ENCODE data around the gene GAS6.
"Not testable (repeated sequence)": the region's sequence is repeated elsewhere in the genome, so short reads cannot be mapped to it uniquely, and the experiment has no call there.

Gene GAS6

DNA sequence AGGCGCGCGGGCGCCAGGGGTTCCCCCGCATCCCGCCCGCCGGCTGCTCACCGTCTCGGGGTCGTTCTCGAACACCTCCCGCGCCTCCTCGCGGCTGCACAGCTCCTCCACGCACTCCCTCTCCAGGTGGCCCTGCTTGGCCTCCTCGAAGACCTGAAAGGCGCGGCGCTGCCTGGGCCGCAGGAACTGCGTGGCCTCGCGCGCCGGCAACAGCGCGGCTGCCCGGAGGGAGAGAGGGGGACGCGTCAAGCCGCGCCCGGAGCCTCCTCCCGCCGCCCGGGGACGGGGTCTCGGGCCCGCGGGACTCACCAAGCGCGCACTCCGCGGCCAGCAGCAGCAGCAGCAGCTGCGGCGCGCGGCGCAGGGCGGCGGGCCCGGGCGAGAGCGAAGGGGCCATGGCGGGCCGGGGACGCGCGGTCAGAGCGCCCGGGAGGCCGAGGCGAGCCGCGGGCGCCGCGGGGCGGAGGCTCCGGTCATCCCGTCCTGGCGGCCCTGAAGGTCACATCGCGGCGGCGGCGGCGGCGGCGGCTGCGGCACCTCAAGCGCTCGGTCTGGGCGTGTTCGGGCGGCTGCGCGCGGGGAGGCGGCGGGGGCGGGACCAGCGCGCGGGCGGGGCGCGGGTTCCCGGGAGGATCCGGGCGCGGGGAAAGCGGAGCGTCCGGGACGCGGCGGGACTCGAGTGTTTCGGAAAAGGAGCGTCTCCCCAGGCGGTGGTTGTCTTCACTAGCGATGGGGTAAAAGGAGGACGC lies at the start of gene GAS6:
Gene GAS6 (minus strand): TSS at position 553 of the 749 bp plus-strand sequence. CDS start 156 bp downstream, at position 397.
- DNase-seq: peak in 26 of 56 donors; percentile 15 to 73 (median 38)

DNA sequence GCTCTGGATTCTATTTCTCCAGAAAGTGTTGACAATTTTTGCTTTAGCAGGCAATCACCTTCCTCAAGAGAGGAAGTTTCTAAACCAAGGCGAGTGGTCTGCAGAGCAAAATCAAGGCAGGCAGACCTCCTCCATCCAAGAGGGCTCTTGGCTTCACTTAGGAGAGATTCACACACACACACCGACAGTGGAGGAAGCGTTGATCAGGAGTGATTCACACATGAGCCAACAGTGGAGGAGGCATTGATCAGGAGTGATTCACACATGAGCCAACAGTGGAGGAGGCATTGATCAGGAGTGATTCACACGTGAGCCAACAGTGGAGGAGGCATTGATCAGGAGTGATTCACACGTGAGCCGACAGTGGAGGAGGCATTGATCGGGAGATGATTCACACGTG lies 49.5 kb upstream of the GAS6 start:
- DNase-seq: not testable (repeated sequence)

DNA sequence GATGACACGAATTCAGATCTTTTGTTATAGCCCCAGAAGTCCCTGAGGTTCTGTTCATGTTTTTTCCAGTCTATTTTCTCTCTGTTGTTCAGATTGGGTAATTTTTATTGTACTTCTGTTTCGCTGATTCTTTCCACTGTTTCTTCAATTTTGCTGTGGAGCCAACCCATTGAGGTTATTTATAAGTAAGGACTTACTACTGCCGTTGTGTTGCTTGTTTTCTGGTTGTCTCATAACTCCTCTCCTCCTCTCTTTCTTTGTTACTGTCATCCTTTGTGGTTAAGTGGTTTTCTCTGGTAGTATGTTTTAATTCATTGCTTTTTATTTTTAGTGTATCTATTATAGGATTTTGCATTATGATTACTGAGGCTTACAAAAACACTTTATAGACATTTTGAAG lies 48.7 kb upstream of the GAS6 start:
- DNase-seq: no peak

DNA sequence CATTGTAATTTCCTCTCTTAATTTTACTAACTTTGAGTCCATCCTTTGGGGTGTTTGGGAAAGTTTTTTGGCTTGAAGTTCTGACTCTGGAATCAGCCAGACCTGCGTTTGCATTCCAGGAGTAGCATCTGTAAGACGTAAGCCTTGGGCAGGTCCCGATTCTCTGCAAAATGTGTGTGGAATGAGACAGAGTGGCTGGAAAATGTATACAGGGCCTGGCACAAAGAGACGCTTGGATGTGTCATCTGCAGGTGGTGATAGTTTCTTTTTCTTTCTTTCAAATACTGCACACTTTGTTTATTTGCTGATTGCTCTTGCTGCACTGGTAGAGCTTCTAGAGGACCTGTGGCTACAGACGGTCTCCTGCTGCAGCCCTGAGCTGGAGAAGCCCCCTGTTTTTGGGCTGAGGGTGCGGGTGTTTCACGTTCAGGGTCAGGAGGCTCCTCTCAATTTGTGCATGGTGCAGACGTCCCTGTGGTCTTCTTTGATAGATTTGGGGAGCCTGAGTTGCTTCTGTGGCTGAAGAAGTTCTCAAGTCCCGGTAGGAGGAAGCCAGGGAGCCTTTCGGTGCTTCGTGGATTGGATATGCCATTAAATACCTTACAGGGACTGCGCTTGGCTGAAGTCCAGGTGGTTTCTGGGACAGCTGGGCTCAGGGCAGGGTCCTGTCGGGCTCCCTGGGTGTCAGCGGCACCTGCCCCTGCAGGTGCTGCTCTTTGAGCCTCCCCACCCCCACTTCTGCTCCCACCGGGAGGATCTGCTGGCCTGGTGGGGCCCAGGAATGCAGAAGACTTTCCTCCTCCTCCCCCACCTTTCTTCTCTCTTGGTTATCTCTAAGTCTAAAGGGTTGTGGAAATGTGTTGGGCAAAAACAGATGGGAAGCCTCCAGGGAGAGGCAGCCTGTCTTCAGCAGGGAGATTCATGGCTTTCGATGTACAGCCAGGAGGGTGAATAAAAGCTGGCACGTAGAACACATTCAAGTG lies 44.0 kb upstream of the GAS6 start:
- DNase-seq: no peak

DNA sequence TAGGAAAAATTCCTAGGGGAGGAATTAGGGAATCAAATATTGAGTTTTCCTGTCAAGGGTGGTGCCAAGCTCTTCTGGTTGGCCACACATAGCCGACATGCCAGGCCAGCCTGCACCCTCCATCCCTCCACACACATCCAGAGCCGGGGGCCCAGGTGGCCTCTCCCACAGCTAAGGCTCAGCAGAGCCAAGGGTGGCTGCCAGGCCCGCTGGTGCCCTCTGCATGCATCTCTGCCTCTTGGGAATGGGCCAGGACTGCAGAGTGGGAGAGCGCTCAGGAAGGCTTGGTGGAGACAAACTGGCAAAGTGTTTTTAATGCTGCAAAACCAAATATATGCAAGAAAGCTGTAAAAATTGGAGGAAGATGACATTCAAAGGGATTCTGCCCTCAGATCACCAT lies 42.7 kb upstream of the GAS6 start:
- peak in 5 of 56 donors; percentile 8 to 40 (median 22) for DNase-seq

DNA sequence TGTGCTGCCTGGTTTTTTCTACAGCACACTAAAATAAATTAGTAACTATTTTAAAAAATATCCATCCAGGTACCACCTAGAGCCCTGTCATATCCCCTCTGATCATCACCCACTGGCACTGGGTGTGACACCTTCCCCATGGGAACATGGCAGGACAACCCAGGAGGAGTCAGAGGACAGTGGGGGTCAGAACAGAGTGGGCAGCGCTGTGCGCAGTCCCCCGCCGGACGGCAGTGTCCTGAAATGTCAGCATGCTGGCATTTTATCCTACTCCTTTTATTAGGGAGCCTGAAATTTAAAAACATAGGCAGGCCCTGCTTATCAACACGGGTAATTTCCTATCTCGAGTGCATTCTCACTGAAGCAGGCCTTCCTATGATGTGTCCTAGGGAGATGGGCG lies 42.1 kb upstream of the GAS6 start:
- no peak for DNase-seq

DNA sequence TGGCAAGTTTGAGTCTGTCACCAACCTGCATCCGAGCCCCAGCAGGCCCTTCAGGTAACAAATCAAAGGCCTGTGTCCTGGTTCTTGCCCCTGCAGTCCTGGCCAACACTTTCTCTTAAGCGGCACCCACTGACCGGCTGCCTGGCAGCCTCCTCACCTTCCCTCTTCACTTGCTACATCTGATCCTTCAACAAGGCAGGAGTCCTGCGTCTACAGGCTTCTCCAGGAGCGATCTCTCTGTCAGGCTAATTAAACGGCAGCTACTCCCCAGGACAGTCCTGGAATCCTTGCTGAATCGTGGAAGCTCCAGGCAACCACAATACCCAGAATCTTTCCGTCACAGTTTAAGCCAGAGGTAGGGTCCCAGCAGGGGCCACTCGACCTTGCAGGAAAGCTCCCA lies 41.1 kb upstream of the GAS6 start:
- no peak for DNase-seq

DNA sequence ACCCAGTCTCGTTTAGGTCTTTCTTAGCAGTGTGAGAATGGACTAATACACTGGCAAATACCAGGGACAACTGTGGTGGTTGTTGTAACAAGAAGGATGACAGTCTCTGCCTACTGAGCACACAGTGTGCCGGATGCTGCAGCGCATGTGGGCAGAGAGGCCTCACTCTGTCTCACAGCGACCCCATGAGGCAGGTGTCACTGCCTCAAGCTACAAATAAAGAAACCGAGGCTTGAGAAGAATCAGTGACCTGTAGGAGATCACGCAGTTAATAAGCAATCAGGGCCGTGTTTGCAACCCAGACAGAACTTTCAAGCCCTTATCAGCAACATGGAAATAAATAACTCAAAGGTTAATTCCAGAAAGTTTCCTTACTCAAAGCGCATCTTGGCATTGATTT lies 40.5 kb upstream of the GAS6 start:
- DNase-seq: peak in 12 of 56 donors; percentile 7 to 58 (median 22)

DNA sequence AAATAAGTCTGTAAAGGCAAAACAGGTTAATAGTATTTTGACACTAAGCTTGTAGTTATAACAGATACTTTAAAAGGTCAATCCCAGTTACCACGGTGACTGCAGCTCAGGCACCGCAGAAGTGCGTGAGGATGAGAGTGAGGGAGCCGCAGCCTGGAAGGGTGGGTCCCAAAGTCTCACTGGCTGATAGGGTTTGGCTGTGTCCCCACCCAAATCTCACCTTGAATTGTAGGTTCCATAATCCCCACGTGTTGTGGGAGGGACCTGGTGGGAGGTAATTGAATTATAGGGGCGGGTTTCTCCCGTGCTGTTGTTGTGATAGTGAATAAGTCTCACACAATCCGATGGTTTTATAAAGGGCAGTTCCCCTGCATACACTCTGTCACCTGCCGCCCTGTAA lies 40.0 kb upstream of the GAS6 start:
- DNase-seq: no peak

DNA sequence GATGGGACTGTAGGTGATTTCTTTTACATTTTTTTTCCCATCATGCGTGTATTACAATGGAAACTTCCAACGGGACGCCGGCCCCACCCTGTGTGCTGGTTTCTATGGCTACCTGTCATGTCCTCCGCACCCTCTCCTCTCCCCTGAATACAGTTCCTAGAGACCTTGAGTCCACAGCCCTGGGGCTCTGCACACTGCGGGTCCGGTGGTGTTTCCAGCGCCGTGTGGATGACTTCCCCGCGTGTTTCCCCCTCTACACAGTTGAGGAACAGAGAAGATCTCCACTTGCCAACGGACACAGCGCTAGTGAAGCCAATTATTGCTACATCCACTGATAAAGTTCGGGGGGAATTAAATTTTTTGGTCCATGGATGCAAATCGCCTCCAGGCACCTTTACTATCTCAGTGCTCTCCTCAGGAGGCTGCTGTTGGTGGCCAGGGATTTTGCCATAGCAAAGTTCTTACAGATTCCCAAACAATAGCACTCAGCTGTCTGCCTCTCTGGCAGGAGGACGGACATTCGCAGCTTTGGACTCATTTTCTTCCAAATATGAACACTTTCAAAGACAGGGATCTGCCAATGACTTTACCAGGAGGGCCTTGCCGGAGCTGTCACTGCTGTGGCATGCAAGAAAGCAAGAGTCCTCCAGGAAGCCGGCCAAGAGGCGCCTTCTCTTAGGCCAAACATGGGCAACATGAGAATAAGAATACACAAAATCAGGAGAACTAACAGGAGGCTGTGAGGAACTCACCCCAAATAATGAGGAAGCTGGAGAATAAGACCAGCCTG lies 39.3 kb upstream of the GAS6 start:
- DNase-seq: peak in 1 of 56 donors; percentile 11

DNA sequence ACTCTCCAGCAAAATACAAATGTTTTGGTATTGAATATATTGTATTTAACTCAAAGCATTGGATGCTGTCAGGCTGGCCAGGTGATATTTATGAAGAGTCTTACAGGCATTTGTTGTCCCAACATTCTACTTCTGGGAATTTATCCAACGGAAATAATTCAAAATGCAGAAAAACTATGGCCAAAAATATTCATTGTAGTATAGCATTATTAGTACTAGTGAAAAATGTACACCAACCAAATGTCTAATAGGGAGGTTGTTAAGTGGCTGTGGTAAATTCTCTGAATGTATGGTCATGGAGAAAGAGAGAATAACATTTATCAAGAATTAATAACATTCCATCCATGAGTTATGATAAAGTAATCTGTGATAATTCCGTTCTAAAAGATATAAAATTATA lies 38.6 kb upstream of the GAS6 start:
- no peak for DNase-seq

DNA sequence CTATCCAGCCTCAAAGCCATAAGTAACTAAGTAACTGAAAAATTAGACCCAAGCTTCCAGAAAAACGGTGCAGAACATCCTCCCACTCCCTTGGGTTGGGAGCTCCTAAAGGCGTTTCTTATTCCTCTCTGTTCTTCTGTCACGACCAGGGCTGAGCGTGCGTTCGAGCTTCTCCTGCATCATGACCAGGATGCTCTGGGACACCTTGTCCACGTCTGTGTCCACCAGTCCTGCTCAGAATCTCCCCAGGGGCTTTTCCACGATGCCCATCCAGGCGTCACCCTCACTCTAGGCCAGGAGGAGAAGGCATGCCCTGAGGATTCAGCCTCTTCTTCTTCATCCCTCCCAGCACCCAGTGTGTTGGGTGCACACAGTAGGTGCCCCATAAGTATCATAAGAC lies 37.8 kb upstream of the GAS6 start:
- no peak for DNase-seq

DNA sequence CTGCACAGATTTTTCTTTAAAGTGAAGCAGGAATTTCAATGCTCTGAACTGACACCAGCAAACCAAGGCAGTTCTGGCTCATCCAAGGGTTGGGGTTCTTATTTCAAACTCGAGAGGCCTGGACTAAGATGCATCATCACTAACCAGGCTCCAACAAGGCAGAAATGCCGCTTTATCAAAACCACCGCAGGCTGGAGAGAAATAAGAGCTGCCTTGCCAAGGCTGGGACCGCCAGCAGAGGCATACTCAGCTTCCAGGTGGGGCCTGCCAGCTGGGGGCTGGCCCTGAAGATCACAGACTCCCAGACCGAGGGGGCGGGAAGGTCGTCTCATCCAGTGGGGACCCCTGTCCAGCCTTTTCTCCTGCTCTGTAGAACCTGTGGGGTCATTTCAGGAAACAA lies 37.4 kb upstream of the GAS6 start:
- DNase-seq: no peak

DNA sequence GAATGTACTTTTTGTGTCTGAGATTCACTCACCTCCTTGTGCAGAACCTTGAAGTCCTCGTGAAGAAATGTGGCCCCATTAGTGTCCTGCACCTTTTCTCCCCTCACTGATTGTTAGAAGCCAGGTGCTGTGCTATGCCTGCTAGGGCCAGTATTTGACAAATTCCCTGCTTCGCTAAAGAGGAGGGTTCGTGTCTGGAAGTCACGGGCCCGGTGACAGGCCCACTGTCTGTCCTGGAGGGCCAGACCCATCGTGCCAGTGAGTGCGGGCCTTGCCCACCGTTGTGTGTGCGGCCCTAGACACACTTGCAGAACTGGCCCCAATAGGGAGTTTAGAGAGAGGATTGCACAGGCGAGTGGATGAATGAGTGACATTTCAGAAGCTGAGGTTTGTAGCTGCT lies 36.8 kb upstream of the GAS6 start:
- DNase-seq: no peak

DNA sequence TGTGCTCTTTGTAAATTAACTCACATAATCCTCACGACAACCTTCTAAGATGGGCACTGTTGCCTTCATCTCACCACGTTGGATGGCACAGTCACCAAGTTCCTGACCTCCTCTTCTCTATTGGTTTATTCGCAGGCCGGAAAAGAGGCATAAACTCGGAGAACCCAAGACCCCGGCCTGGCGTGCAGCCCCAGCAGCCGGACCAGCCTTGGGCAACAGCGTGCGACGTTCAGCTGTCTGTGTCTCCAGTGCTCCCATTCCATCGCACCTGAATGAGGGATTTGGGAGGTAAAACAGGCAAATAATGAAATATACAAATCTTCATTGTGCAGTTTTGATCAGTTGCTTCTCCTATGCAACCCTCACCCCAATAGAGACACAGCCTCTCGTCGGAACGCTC lies 34.5 kb upstream of the GAS6 start:
- no peak for DNase-seq

DNA sequence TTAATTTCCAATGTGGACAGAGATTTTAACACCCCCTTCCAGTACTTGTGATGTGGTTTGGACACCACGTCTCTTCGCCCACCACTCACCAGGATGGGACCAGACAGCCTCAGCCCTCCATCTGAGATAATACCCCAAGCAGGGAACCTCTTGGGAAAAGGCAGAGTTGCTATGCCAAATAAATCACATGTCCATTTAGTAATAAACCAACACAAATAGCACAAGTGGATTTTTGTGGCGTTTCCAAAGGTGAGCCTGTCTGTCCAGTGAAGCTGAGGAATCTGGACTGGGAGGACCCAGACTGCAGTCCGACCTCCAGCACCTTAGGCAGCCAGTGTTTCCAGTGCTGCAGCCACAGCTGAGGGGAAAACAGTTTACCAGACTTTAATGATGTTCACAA lies 34.1 kb upstream of the GAS6 start:
- no peak for DNase-seq

DNA sequence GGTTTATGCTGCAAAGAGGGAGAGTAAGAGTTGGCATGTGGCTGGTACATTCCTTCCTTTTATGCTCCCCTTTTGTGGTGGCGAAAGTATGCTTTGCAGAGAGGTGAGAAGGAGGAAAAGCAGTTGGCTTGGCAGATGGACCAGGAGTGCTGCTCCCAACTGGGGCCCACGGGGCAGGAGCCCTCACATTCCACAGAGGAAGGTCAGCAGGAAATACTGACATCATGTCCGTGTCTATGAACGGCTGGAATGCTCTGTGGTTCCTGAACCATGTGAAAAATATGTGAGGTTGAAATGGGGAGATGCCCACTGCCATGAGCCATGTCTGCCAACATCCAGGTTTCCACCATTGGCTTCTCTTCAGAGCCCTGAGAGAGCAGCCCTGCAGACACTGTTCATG lies 33.3 kb upstream of the GAS6 start:
- no peak for DNase-seq

DNA sequence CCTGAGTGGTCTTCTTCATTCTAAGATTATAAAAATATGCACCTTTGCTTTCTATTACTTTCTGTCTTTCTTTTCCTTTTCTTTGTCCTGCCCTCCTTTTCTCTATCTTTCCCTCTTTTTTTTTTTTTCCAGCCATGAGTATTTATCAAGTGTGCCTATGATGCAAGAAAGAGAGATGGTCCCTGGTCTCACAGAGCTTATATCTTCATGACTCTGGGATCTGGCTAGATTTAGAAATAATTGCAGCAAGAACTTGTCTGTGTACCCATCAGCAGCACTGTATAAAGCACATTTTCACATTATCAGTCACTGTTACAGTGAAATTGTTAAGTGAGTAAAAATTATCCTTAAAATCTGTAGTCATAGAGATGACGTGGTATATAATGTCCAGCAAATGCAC lies 31.6 kb upstream of the GAS6 start:
- DNase-seq: no peak

DNA sequence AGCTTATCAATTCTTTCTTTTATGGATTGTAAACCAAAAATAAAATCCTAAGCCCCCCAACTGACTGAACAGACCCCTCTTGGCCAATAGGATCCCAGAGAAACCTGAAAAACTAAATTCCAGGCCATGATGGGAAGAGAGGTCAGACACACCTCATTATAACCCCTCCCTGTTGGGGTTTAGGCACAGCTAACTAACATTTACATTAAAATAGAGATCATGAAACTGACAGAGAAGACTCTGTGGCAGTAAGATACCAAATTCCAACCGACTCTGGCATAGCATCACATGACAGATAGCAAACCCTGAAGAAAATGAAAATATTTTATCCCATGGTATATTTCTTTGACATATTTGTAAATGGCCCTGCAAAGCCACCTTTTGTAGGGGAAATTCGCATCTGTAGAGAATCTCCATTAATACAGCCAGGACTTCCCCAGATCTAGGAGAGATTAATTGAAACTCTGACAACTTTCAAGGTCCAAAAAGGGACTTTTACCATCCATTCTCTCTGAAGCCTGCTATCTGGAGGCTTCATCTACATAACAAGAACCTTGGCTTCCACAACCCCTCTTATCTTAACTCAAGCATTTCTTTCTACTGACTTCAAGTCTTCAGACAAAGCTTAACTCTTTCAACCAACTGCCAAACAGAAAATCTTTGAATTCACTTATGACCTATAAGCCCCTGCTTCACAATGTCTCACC lies 27.1 kb upstream of the GAS6 start:
- DNase-seq: no peak

DNA sequence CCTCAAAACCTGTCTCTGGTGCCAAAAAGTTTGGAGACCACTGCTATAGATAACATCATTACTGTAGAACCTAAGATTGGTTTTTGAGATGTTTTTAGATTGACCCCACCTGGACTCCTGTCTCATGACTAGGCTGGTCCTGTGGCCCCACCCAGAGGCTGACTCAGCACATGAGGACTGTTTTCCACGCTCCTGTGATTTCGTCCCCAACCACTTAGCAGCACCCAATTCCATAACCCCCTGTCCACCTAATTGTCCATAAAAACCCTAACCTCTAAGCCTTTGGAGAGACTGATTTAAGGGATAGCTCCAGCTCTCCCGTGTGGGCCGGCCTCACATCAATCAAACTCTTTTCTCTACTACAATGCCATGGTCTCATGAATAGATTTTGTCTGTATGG lies 25.6 kb upstream of the GAS6 start:
- DNase-seq: no peak

DNA sequence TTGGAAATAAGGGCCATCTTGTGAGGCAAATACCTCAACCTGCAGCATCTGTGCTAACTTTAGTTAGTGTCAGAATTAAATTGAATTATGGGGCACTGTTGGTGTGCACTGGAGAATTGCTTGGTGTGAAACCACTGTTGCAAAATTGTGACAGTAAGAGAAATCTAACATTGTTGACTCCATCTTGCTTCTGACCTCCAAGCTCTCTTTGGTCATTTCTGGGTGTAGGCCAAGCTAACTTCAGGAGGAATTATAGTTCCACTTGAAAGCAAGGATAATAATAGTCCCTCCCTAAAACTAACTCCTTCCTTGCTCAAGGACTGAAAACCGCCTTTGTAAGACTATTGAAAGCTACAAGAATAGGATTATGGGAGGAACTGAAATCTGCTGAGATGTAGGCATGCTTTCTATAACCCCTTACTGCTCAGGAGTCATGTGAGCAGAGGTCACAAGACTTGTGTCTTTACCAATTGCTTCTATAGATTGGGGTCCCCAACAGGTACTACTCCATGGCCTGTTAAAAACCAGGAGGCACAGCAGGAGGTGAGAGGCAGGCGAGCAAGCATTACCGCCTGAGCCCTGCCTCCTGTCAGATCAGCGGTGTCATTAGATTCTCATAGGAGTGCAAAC lies 24.9 kb upstream of the GAS6 start:
- DNase-seq: no peak

Measured in nucleus accumbens (tissue), 56 donors.